A673 (cell line): ENCODE measurements around the gene TSHZ1. TPM values are rescaled to one million over a fixed set of nuclear protein-coding genes. Genes with fewer than 3 reads are reported as not detected.

Source experiments
- BruUV-seq: library from RNA; stranded (reverse); fragments of 400-500 nt; replicated peaks from 2 replicates; lab custom pipeline; 2021; lab: Mats Ljungman, UMichigan
- CTCF ChIA-PET: fragments of 300-600 bp; sonication (Branson Sonifier 250); formaldehyde crosslinking; loops from one replicate; lab custom pipeline; 2022; ENCODE audit warnings: antibody characterized with exemption; lab: Charles Lee
- POLR2A ChIA-PET: fragments of 300-600 bp; sonication (Branson Sonifier 250); formaldehyde crosslinking; loops from one replicate; lab custom pipeline; 2022; ENCODE audit warnings: antibody characterized with exemption; ENCODE audit not compliant: low non-redundant PET; lab: Charles Lee
- DNase-seq: peaks from one replicate; pipeline ENCODE4 v3.0.0-alpha.2; 2015; ENCODE audit warnings: low spot score
- H3K27ac ChIP-seq: fragments of 200-600 bp; sonication (generic); 2 replicates; pipeline ENCODE4 v1.5.1; 2016; ENCODE audit warnings: mixed run types, low read depth, mild to moderate bottlenecking, mixed read lengths, antibody characterized with exemption, low read length; ENCODE audit not compliant: poor library complexity, severe bottlenecking
- H3K27me3 ChIP-seq: fragments of 200-600 bp; sonication (generic); replicated peaks from 2 replicates; pipeline ENCODE4 v1.6.1; 2017; ENCODE audit warnings: mixed run types, low read depth, mild to moderate bottlenecking, mixed read lengths, antibody characterized with exemption, low read length; ENCODE audit not compliant: insufficient read depth, poor library complexity
- H3K36me3 ChIP-seq: fragments of 200-600 bp; sonication (generic); 2 replicates; pipeline ENCODE4 v1.6.1; 2016; ENCODE audit warnings: mixed run types, mild to moderate bottlenecking, mixed read lengths, antibody characterized with exemption, low read length; ENCODE audit not compliant: insufficient read depth, poor library complexity, severe bottlenecking
- H3K4me1 ChIP-seq: fragments of 200-600 bp; sonication (generic); 2 replicates; pipeline ENCODE4 v1.6.1; 2017; ENCODE audit warnings: mixed run types, mild to moderate bottlenecking, mixed read lengths, antibody characterized with exemption, low read length; ENCODE audit not compliant: insufficient read depth, poor library complexity, severe bottlenecking
- H3K4me3 ChIP-seq: fragments of 200-600 bp; sonication (generic); 2 replicates; pipeline ENCODE4 v1.5.1; 2016; ENCODE audit warnings: low read depth, mixed run types, mild to moderate bottlenecking, mixed read lengths, low read length; ENCODE audit not compliant: poor library complexity, severe bottlenecking
- H3K9me3 ChIP-seq: fragments of 200-600 bp; sonication (generic); 2 replicates; pipeline ENCODE4 v1.6.1; 2016; ENCODE audit warnings: mixed run types, low read depth, mild to moderate bottlenecking, mixed read lengths, antibody characterized with exemption, low read length; ENCODE audit not compliant: poor library complexity, severe bottlenecking
- EZH2 ChIP-seq: fragments of 200-600 bp; sonication (generic); IDR thresholded peaks from 2 replicates; pipeline ENCODE4 v1.6.1; 2017; ENCODE audit warnings: borderline replicate concordance, low read depth, mild to moderate bottlenecking, mixed read lengths, antibody characterized with exemption, low read length; ENCODE audit not compliant: poor library complexity, severe bottlenecking
- intact Hi-C: fragments of 100-400 bp; cut with micrococcal nuclease; formaldehyde crosslinking; loops from one replicate; pipeline ENCODE4 v1.10.0; 2022; ENCODE audit not compliant: unreplicated experiment
- total RNA-seq: library from RNA; stranded (reverse); gene quantifications from 2 replicates; pipeline ENCODE4 v1.2.3, GENCODE V29; 2021
- TF ChIP-seq, protein P1 (sequence below): fragments of 300-800, 200-600 bp; sonication (generic); conservative IDR thresholded peaks from 2 replicates; pipeline ENCODE4 v1.5.1; 2017; ENCODE audit warnings: low read depth, mild to moderate bottlenecking, antibody characterized with exemption, low read length, moderate library complexity, mixed read lengths

TSHZ1 gene
- total RNA-seq, 1 experiment from 2014 or later = 1.8 TPM

- ChIA-PET CTCF (interaction anchor here (0.6 kb wide), 1 partner anchor 1300 kb away, joined by 6 read pairs; no protein-coding TSS in a partner anchor), POLR2A (no interaction called here)
- BruUV-seq = no TSS peak
- Histone ChIP-seq H3K4me3 (no peak overlapping the region), H3K4me1 (no peaks in the 10 kb centered on the region), H3K36me3 (no peaks in the 10 kb centered on the region), H3K27me3 (no peaks in the 10 kb centered on the region), H3K27ac (no peak overlapping the region), H3K9me3 (no peaks in the 10 kb centered on the region)
- DNase-seq = no peak
- intact Hi-C loops = no loop called here
- TF ChIP-seq, protein P1, sequence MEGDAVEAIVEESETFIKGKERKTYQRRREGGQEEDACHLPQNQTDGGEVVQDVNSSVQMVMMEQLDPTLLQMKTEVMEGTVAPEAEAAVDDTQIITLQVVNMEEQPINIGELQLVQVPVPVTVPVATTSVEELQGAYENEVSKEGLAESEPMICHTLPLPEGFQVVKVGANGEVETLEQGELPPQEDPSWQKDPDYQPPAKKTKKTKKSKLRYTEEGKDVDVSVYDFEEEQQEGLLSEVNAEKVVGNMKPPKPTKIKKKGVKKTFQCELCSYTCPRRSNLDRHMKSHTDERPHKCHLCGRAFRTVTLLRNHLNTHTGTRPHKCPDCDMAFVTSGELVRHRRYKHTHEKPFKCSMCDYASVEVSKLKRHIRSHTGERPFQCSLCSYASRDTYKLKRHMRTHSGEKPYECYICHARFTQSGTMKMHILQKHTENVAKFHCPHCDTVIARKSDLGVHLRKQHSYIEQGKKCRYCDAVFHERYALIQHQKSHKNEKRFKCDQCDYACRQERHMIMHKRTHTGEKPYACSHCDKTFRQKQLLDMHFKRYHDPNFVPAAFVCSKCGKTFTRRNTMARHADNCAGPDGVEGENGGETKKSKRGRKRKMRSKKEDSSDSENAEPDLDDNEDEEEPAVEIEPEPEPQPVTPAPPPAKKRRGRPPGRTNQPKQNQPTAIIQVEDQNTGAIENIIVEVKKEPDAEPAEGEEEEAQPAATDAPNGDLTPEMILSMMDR = no peak
- no peak for TF ChIP-seq EZH2
Observed at GRCh38 chr18:75319905-75320304, 109.3 kb downstream of the TSHZ1 start.

DNA sequence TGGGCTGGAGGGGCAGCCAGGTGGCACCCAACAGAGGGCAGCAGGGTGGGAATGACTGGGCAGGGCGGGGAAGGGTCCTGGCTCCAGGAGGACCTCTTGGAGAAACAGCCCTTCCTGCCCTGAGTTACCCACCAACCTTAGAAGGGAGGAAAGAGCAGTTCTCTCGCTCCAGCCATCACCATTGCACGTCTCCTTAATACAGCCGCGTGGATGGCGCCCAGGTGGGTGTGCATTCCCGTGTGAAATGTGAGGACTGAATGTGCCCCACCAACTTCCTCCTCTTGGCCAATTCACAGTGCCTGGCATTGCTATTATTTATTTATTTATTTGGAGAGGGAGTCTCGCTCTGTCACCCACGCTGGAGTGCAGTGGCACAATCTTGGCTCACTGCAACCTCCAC is 109.9 kb downstream of the TSHZ1 start:
- ChIA-PET CTCF (no interaction called here), POLR2A (no interaction called here)
- no peak overlapping the region for H3K4me3 ChIP-seq
- no peaks in the 10 kb centered on the region for H3K9me3 ChIP-seq
- H3K36me3 ChIP-seq = no peaks in the 10 kb centered on the region
- intact Hi-C loops = no loop called here
- no peaks in the 10 kb centered on the region for H3K4me1 ChIP-seq
- H3K27me3 ChIP-seq = no peaks in the 10 kb centered on the region
- no peak overlapping the region for H3K27ac ChIP-seq
- DNase-seq = no peak
- no peak for TF ChIP-seq EZH2
- TF ChIP-seq, protein P1 = no peak
- BruUV-seq = no TSS peak

- Histone ChIP-seq H3K27ac (no peak overlapping the region), H3K4me1 (no peaks in the 10 kb centered on the region), H3K9me3 (peaks cover 4% of the 10 kb centered on the region), H3K4me3 (no peak overlapping the region), H3K36me3 (no peaks in the 10 kb centered on the region), H3K27me3 (no peaks in the 10 kb centered on the region)
- no TSS peak for BruUV-seq
- ChIA-PET POLR2A (no interaction called here), CTCF (no interaction called here)
- TF ChIP-seq, protein P1 = no peak
- no peak for DNase-seq
- intact Hi-C loops = no loop called here
Observed at GRCh38 chr18:75321431-75321830, 110.8 kb downstream of the TSHZ1 start.
